Measurements from ENCODE around the gene HOXA1. TPM values are rescaled to one million over a fixed set of nuclear protein-coding genes. Genes with fewer than 3 reads are reported as not detected.

The HOXA1 gene
- total RNA-seq, 1 donor from 2014 or later: 3.5 TPM

DNA sequence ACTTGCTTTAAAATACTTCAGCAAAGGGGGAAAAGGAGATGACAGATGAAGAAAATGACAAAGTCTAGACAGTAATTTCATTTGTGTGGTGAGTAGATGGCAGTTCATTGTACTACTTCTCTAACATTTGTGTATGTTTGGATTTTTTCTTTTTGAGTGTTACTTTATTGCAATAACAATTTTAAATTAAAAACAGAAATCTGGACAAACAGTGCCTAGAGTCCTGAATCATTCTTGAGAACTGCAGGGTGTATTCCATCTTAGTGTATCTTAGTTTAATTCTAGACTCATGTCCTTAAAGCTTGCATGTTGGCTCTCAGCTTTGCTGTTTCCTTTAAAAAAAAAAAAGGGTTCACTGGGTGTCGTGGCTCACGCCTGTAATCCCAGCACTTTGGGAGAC is 31.1 kb downstream of the HOXA1 start:
- DNase-seq (ENCODE audit: low read depth, low spot score): no peak
- H3K4me1 Mint-ChIP-seq: no peaks in the 10 kb centered on the region
- H3K27ac Mint-ChIP-seq (ENCODE audit: unreplicated experiment): no peak overlapping the region
- no peaks in the 10 kb centered on the region for H3K9me3 Mint-ChIP-seq
- H3K27me3 Mint-ChIP-seq (ENCODE audit: low read depth): peaks cover 12% of the 10 kb centered on the region
- no peak overlapping the region for H3K4me3 Mint-ChIP-seq
- TF ChIP-seq, protein P1, sequence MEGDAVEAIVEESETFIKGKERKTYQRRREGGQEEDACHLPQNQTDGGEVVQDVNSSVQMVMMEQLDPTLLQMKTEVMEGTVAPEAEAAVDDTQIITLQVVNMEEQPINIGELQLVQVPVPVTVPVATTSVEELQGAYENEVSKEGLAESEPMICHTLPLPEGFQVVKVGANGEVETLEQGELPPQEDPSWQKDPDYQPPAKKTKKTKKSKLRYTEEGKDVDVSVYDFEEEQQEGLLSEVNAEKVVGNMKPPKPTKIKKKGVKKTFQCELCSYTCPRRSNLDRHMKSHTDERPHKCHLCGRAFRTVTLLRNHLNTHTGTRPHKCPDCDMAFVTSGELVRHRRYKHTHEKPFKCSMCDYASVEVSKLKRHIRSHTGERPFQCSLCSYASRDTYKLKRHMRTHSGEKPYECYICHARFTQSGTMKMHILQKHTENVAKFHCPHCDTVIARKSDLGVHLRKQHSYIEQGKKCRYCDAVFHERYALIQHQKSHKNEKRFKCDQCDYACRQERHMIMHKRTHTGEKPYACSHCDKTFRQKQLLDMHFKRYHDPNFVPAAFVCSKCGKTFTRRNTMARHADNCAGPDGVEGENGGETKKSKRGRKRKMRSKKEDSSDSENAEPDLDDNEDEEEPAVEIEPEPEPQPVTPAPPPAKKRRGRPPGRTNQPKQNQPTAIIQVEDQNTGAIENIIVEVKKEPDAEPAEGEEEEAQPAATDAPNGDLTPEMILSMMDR (conservative IDR thresholded peaks at IDR 0.05): no peak
- no peaks in the 10 kb centered on the region for H3K36me3 Mint-ChIP-seq (ENCODE audit: low read depth)

DNA sequence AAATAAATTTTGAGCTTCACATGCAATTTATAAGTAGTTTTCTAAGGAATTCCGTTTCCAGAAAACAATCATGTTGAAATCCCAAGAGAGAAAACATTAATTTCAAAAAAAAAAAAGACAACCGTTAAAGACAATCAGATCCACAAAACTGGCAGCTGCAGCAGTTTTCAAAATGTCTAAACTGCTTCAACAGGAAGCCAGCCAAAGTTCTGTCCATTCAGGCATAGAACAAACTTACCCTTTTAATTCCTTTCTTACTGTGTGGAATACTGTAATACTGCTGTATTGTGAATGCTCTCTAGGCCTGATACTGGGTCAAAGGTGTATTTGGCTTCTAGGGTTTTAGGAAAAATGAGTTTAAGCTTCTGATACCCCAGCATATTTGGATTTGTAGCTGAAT is 31.6 kb downstream of the HOXA1 start:
- DNase-seq (ENCODE audit: low read depth, low spot score): no peak
- Mint-ChIP-seq H3K4me1 (no peaks in the 10 kb centered on the region), H3K4me3 (no peak overlapping the region), H3K36me3 (ENCODE audit: low read depth) (no peaks in the 10 kb centered on the region), H3K9me3 (no peaks in the 10 kb centered on the region), H3K27me3 (ENCODE audit: low read depth) (peaks cover 12% of the 10 kb centered on the region), H3K27ac (ENCODE audit: unreplicated experiment) (no peak overlapping the region)
- TF ChIP-seq, protein P1 (conservative IDR thresholded peaks at IDR 0.05): no peak

DNA sequence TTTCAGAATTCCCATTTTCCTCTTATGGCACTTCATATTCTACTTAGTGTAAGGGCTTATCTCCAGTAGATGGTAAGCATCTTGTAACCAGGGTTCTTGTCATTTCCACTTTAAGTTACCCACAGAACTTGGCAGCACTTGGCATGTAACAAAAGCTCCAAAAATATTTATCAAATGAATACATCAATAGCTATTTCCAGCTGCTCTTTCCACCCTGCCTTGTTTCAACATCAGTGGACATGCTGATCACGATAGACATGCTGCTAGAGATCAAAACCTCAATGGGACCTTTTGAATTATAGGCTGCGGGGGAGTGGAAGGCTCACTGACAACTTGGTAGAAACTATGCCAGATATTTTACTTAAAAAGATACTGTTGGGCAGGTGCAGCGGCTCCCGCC is 32.9 kb downstream of the HOXA1 start:
- TF ChIP-seq, protein P1 (conservative IDR thresholded peaks at IDR 0.05): no peak
- Mint-ChIP-seq H3K4me1 (no peaks in the 10 kb centered on the region), H3K27me3 (ENCODE audit: low read depth) (peaks cover 12% of the 10 kb centered on the region), H3K4me3 (no peak overlapping the region), H3K27ac (ENCODE audit: unreplicated experiment) (no peak overlapping the region), H3K9me3 (peaks cover 3% of the 10 kb centered on the region), H3K36me3 (ENCODE audit: low read depth) (no peaks in the 10 kb centered on the region)
- no peak for DNase-seq (ENCODE audit: low read depth, low spot score)

DNA sequence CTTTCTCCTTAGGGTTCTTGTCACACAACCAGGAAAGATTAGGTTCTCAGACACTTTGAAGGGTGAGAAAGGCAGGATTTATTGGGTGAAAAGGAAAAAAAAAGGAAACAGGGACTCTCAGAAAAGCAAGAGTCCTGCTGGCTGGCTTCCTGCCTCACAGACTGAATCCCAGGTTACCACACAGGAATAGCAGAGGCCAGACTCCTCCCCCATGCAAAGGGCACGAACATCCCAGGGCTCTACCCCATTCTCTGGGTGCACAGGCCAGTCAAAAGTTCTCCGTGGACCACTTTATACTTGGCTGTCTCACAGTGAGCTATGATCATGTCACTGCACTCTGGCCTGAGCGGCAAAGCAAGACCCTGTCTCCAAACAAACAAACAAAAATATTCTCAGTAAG is 42.6 kb downstream of the HOXA1 start:
- Mint-ChIP-seq H3K4me3 (no peak overlapping the region), H3K27ac (ENCODE audit: unreplicated experiment) (peak overlapping the region; percentile 78), H3K36me3 (ENCODE audit: low read depth) (no peaks in the 10 kb centered on the region), H3K9me3 (no peaks in the 10 kb centered on the region), H3K27me3 (ENCODE audit: low read depth) (no peaks in the 10 kb centered on the region), H3K4me1 (no peaks in the 10 kb centered on the region)
- no peak for DNase-seq (ENCODE audit: low read depth, low spot score)
- TF ChIP-seq, protein P1 (conservative IDR thresholded peaks at IDR 0.05): no peak

DNA sequence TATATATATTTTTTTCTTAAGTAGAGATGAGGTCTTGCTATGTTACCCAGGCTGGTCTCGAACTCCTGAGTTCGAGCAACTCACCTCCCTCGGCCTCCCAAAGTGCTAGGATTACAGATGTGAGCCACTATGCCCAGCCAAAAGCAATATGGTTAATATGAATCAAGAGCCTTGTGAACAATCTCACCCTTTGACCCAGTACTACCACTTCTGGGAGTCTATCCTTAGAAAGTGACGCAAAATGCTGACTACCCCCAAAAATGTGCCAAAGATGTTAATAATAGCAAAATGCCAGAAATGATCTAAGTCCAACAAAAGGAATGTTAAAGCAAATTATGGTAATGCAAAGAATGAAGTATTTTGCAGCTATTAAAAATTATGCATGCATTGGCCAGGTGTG is 44.3 kb downstream of the HOXA1 start:
- Mint-ChIP-seq H3K27ac (ENCODE audit: unreplicated experiment) (no peak overlapping the region), H3K4me1 (no peaks in the 10 kb centered on the region), H3K4me3 (no peak overlapping the region), H3K36me3 (ENCODE audit: low read depth) (no peaks in the 10 kb centered on the region), H3K9me3 (no peaks in the 10 kb centered on the region), H3K27me3 (ENCODE audit: low read depth) (no peaks in the 10 kb centered on the region)
- no peak for DNase-seq (ENCODE audit: low read depth, low spot score)
- TF ChIP-seq, protein P1 (conservative IDR thresholded peaks at IDR 0.05): no peak

DNA sequence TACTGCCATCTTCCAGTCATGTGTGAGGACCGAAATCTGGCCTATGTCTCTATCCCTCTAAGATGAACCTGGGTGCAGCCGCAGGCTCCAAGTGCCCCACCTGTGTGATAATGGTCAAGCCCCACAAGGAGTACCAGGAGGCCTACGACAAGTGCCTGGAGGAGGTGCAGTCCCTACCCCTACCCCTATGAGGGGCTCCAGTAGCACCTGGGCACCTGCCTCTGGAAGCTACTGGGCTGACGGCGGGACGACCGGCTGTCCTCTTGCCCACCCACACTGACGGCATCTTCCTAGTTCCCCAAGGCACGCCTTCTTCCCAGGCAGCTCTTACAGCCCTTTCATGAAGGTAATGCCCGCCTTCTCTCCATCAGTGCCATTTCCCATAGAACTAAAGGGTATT is 47.4 kb downstream of the HOXA1 start:
- Mint-ChIP-seq H3K4me1 (no peaks in the 10 kb centered on the region), H3K36me3 (ENCODE audit: low read depth) (no peaks in the 10 kb centered on the region), H3K27ac (ENCODE audit: unreplicated experiment) (no peak overlapping the region), H3K9me3 (no peaks in the 10 kb centered on the region), H3K4me3 (no peak overlapping the region), H3K27me3 (ENCODE audit: low read depth) (no peaks in the 10 kb centered on the region)
- no peak for DNase-seq (ENCODE audit: low read depth, low spot score)
- TF ChIP-seq, protein P1 (conservative IDR thresholded peaks at IDR 0.05): no peak

Data from neural crest cell (in vitro differentiated cells).